ENCODE data around the gene SCUBE1. TPM values are rescaled to one million over a fixed set of nuclear protein-coding genes. Genes with fewer than 3 reads are reported as not detected.

The SCUBE1 gene
- total RNA-seq, 1 donor from 2014 or later, result 54.7 TPM

- no peaks in the 10 kb centered on the region for H3K9me3 Mint-ChIP-seq (ENCODE audit: unreplicated experiment)
These were observed 89.3 kb downstream of the SCUBE1 start for GRCh38 chr22:43253839-43254238.

GRCh38 chr22:43252319-43252718, 90.9 kb downstream of the SCUBE1 start:
- H3K27ac Mint-ChIP-seq (ENCODE audit: unreplicated experiment), result no peak overlapping the region
- H3K27me3 Mint-ChIP-seq (ENCODE audit: unreplicated experiment), result peaks cover 6% of the 10 kb centered on the region
- peaks cover 23% of the 10 kb centered on the region for H3K36me3 Mint-ChIP-seq (ENCODE audit: low read depth, unreplicated experiment)
- no peak for TF ChIP-seq CTCF (IDR thresholded peaks at IDR 0.05; ENCODE audit: unreplicated experiment)
- no peak overlapping the region for H3K4me3 Mint-ChIP-seq (ENCODE audit: unreplicated experiment)
- no peak for DNase-seq (ENCODE audit: low spot score)
- H3K4me1 Mint-ChIP-seq (ENCODE audit: unreplicated experiment), result peaks cover 3% of the 10 kb centered on the region
- H3K9me3 Mint-ChIP-seq (ENCODE audit: unreplicated experiment), result no peaks in the 10 kb centered on the region

More at GRCh38 chr22:43253839-43254238, 89.3 kb downstream of the SCUBE1 start:
- Mint-ChIP-seq H3K27ac (ENCODE audit: unreplicated experiment) (no peak overlapping the region), H3K4me3 (ENCODE audit: unreplicated experiment) (no peak overlapping the region), H3K4me1 (ENCODE audit: unreplicated experiment) (no peaks in the 10 kb centered on the region), H3K36me3 (ENCODE audit: low read depth, unreplicated experiment) (peaks cover 25% of the 10 kb centered on the region), H3K27me3 (ENCODE audit: unreplicated experiment) (peaks cover 3% of the 10 kb centered on the region)
- no peak for TF ChIP-seq CTCF (IDR thresholded peaks at IDR 0.05; ENCODE audit: unreplicated experiment)
- DNase-seq (ENCODE audit: low spot score), result no peak

- DNase-seq (ENCODE audit: low spot score), result no peak
- Mint-ChIP-seq H3K4me1 (ENCODE audit: unreplicated experiment) (peaks cover 3% of the 10 kb centered on the region), H3K9me3 (ENCODE audit: unreplicated experiment) (no peaks in the 10 kb centered on the region), H3K4me3 (ENCODE audit: unreplicated experiment) (no peak overlapping the region), H3K36me3 (ENCODE audit: low read depth, unreplicated experiment) (peaks cover 6% of the 10 kb centered on the region), H3K27ac (ENCODE audit: unreplicated experiment) (no peak overlapping the region), H3K27me3 (ENCODE audit: unreplicated experiment) (peaks cover 3% of the 10 kb centered on the region)
- TF ChIP-seq CTCF (IDR thresholded peaks at IDR 0.05; ENCODE audit: unreplicated experiment), result no peak
These were observed 93.2 kb downstream of the SCUBE1 start for GRCh38 chr22:43249789-43250471.

- Mint-ChIP-seq H3K27me3 (ENCODE audit: unreplicated experiment) (peaks cover 5% of the 10 kb centered on the region), H3K4me3 (ENCODE audit: unreplicated experiment) (no peak overlapping the region)
- no peak for TF ChIP-seq CTCF (IDR thresholded peaks at IDR 0.05; ENCODE audit: unreplicated experiment)
These were observed 95.5 kb downstream of the SCUBE1 start for GRCh38 chr22:43247546-43248260.

DNA sequence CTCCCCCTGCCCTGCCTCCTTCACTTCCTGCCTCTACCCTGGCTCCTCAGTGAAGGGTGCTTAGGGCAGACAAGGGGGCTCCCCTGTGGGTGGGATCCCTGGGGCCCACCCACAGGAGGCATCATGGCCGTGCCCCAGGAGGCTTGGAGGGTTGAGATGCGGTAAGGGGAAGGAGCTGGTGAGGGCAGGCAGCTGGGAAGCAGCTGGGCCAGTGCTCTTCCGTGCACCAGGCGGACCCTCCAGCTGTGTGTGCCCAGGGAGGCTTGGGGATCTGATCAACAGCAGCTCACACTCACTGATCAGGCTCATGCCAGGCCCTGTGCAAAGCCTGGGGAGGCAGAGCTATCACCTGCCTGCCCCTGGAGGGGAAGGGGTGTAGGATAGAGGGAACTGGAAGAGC, 97.0 kb downstream of the SCUBE1 start:
- Mint-ChIP-seq H3K36me3 (ENCODE audit: low read depth, unreplicated experiment) (no peaks in the 10 kb centered on the region), H3K27ac (ENCODE audit: unreplicated experiment) (no peak overlapping the region), H3K9me3 (ENCODE audit: unreplicated experiment) (no peaks in the 10 kb centered on the region), H3K4me1 (ENCODE audit: unreplicated experiment) (peaks cover 3% of the 10 kb centered on the region), H3K4me3 (ENCODE audit: unreplicated experiment) (no peak overlapping the region), H3K27me3 (ENCODE audit: unreplicated experiment) (peaks cover 5% of the 10 kb centered on the region)
- no peak for TF ChIP-seq CTCF (IDR thresholded peaks at IDR 0.05; ENCODE audit: unreplicated experiment)
- DNase-seq (ENCODE audit: low spot score), result no peak

More at GRCh38 chr22:43247546-43248260, 95.5 kb downstream of the SCUBE1 start:
- Mint-ChIP-seq H3K27ac (ENCODE audit: unreplicated experiment) (no peak overlapping the region), H3K4me1 (ENCODE audit: unreplicated experiment) (peaks cover 3% of the 10 kb centered on the region), H3K36me3 (ENCODE audit: low read depth, unreplicated experiment) (peaks cover 3% of the 10 kb centered on the region), H3K9me3 (ENCODE audit: unreplicated experiment) (no peaks in the 10 kb centered on the region)
- DNase-seq (ENCODE audit: low spot score), result no peak

Measured in endothelial cell (in vitro differentiated cells).